Testis (tissue), 2 donors: ENCODE data around the gene CCT8L2.
"Not testable (repeated sequence)": the region's sequence is repeated elsewhere in the genome, so short reads cannot be mapped to it uniquely, and the experiment has no call there.

ENCODE experiments used
- POLR2A ChIP-seq: fragments of 450-650 bp; IDR thresholded peaks from one replicate; pipeline ENCODE4 v1.6.1; 2017; ENCODE audit warnings: antibody characterized with exemption, mild to moderate bottlenecking, moderate library complexity
- TF ChIP-seq, protein P1 (sequence below), 3 experiments: fragments of 450-650 bp in 2 of 3; fragments of 200-600 bp in 1 of 3; sonication (generic) in 1 of 3; IDR thresholded peaks; one replicate each; pipeline ENCODE4 v1.5.1; 2016 to 2019; ENCODE audit warnings: antibody characterized with exemption in 3 of 3, mild to moderate bottlenecking in 2 of 3, moderate library complexity in 1 of 3

DNA sequence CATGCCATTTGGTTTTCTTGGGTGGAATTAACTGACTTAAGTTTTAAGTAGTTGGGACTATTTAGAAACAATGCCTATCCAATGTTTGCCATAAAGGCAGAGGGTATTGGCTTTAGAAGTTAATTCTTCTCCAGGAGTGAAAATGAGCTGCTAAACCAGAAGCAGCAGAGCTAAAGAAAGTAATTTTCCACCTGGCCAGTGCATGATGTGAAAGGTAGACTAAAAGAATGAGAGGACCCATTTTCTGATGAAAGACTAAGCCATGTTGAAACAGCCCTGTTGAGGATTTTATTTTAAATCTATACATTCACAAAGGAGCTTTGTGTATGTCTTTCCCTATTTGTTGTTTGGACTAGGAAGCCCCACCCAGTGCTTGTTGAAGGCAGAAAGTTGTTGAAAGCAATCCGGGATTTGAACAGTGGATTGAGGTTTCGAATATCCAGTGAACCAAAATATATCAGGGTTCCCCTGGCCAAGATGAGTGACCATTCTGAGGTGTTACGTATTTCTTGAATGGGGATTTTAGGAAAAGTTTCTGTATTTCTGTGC is 23.9 kb upstream of the CCT8L2 start:
- TF ChIP-seq, protein P1, sequence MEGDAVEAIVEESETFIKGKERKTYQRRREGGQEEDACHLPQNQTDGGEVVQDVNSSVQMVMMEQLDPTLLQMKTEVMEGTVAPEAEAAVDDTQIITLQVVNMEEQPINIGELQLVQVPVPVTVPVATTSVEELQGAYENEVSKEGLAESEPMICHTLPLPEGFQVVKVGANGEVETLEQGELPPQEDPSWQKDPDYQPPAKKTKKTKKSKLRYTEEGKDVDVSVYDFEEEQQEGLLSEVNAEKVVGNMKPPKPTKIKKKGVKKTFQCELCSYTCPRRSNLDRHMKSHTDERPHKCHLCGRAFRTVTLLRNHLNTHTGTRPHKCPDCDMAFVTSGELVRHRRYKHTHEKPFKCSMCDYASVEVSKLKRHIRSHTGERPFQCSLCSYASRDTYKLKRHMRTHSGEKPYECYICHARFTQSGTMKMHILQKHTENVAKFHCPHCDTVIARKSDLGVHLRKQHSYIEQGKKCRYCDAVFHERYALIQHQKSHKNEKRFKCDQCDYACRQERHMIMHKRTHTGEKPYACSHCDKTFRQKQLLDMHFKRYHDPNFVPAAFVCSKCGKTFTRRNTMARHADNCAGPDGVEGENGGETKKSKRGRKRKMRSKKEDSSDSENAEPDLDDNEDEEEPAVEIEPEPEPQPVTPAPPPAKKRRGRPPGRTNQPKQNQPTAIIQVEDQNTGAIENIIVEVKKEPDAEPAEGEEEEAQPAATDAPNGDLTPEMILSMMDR (IDR thresholded peaks at IDR 0.05), result not testable (repeated sequence)
- not testable (repeated sequence) for TF ChIP-seq POLR2A
